ENCODE results near the gene STIP1.

Gene STIP1

GRCh38 chr11:64185175-64185692 lies 737 bp upstream of the STIP1 start:
- Histone ChIP-seq H3K9me3 (ENCODE audit: low read length) (no peaks in the 10 kb centered on the region), H4K20me1 (ENCODE audit: insufficient read depth, low read length) (no peaks in the 10 kb centered on the region), H3K27me3 (ENCODE audit: insufficient read depth, low read length) (no peaks in the 10 kb centered on the region), H3K9me2 (ENCODE audit: low read depth, low read length) (no peaks in the 10 kb centered on the region), H3K27ac (ENCODE audit: low read depth, low read length, poor library complexity, severe bottlenecking) (peak overlapping the region; percentile 66), H3K4me3 (ENCODE audit: low read depth, low read length, poor library complexity, severe bottlenecking) (peak overlapping the region; percentile 82), H3K36me3 (ENCODE audit: insufficient read depth, low read length) (peaks cover 20% of the 10 kb centered on the region), H3K79me2 (ENCODE audit: insufficient read depth, low read length) (no peaks in the 10 kb centered on the region; the same call in none of the 2 replicates), H3K4me2 (ENCODE audit: low read length) (peak overlapping the region; percentile 78), H3K9ac (ENCODE audit: low read length) (peak overlapping the region; percentile 84), H2AFZ (ENCODE audit: low read length) (no peak overlapping the region), H3F3A (ENCODE audit: insufficient read depth, low read length) (no peaks in the 10 kb centered on the region), H3K4me1 (ENCODE audit: insufficient read depth, low read length, severe bottlenecking) (peaks cover 41% of the 10 kb centered on the region)
- no peak for TF ChIP-seq EZH2 (IDR thresholded peaks at IDR 0.05; ENCODE audit: borderline replicate concordance, low read length)
- TF ChIP-seq CTCF (IDR thresholded peaks at IDR 0.05; ENCODE audit: low read length): 0 out of 2 replicates have a peak, but pooled peaks have one; percentile 8

- no peak overlapping the region for H3K9ac ChIP-seq (ENCODE audit: low read length)
- H3K79me2 ChIP-seq (ENCODE audit: insufficient read depth, low read length): no peaks in the 10 kb centered on the region; the same call in none of the 2 replicates
- H3K4me2 ChIP-seq (ENCODE audit: low read length): no peak overlapping the region
- peaks cover 26% of the 10 kb centered on the region for H3K36me3 ChIP-seq (ENCODE audit: insufficient read depth, low read length)
- no peak overlapping the region for H3K4me3 ChIP-seq (ENCODE audit: low read depth, low read length, poor library complexity, severe bottlenecking)
- no peaks in the 10 kb centered on the region for H4K20me1 ChIP-seq (ENCODE audit: insufficient read depth, low read length)
- H2AFZ ChIP-seq (ENCODE audit: low read length): no peak overlapping the region
- TF ChIP-seq CTCF (IDR thresholded peaks at IDR 0.05; ENCODE audit: low read length): no peak
- no peak for TF ChIP-seq EZH2 (IDR thresholded peaks at IDR 0.05; ENCODE audit: borderline replicate concordance, low read length)
- H3K9me2 ChIP-seq (ENCODE audit: low read depth, low read length): no peaks in the 10 kb centered on the region
- H3K4me1 ChIP-seq (ENCODE audit: insufficient read depth, low read length, severe bottlenecking): peaks cover 35% of the 10 kb centered on the region
- no peaks in the 10 kb centered on the region for H3F3A ChIP-seq (ENCODE audit: insufficient read depth, low read length)
- H3K27me3 ChIP-seq (ENCODE audit: insufficient read depth, low read length): no peaks in the 10 kb centered on the region
- H3K27ac ChIP-seq (ENCODE audit: low read depth, low read length, poor library complexity, severe bottlenecking): no peak overlapping the region
- H3K9me3 ChIP-seq (ENCODE audit: low read length): no peaks in the 10 kb centered on the region
These were observed 658 bp downstream of the STIP1 start for GRCh38 chr11:64186492-64187165.

- no peak for TF ChIP-seq CTCF (IDR thresholded peaks at IDR 0.05; ENCODE audit: low read length)
- no peak for TF ChIP-seq EZH2 (IDR thresholded peaks at IDR 0.05; ENCODE audit: borderline replicate concordance, low read length)
- Histone ChIP-seq H2AFZ (ENCODE audit: low read length) (no peak overlapping the region), H3K4me2 (ENCODE audit: low read length) (no peak overlapping the region), H3F3A (ENCODE audit: insufficient read depth, low read length) (no peaks in the 10 kb centered on the region; the same call in 1 of the 2 replicates), H3K79me2 (ENCODE audit: insufficient read depth, low read length) (peaks cover 13% of the 10 kb centered on the region), H3K9me3 (ENCODE audit: low read length) (no peaks in the 10 kb centered on the region), H3K9ac (ENCODE audit: low read length) (no peak overlapping the region), H3K27ac (ENCODE audit: low read depth, low read length, poor library complexity, severe bottlenecking) (no peak overlapping the region), H3K27me3 (ENCODE audit: insufficient read depth, low read length) (no peaks in the 10 kb centered on the region), H3K4me1 (ENCODE audit: insufficient read depth, low read length, severe bottlenecking) (no peaks in the 10 kb centered on the region), H3K36me3 (ENCODE audit: insufficient read depth, low read length) (peaks cover 79% of the 10 kb centered on the region), H3K9me2 (ENCODE audit: low read depth, low read length) (no peaks in the 10 kb centered on the region), H4K20me1 (ENCODE audit: insufficient read depth, low read length) (no peaks in the 10 kb centered on the region), H3K4me3 (ENCODE audit: low read depth, low read length, poor library complexity, severe bottlenecking) (no peak overlapping the region)
These were observed 6.5 kb downstream of the STIP1 start for GRCh38 chr11:64192434-64192833.

Data from OCI-LY1 (cell line).